Tibial nerve (tissue), 4 donors: ENCODE results near the gene FNDC11.

Experiments used
- EP300 ChIP-seq, 2 donors: sonication (generic); formaldehyde crosslinking; IDR thresholded peaks; one replicate each; pipeline ENCODE4 v1.6.1; 2017; ENCODE audit warnings: antibody characterized with exemption in 2 of 2, mild to moderate bottlenecking in 1 of 2
- POLR2A ChIP-seq, 2 donors: fragments of 450-650 bp; IDR thresholded peaks; one replicate each; pipeline ENCODE4 v1.6.1; 2017; ENCODE audit warnings: antibody characterized with exemption in 2 of 2, mild to moderate bottlenecking in 2 of 2, moderate library complexity in 2 of 2
- TF ChIP-seq, protein P1 (sequence below), 5 experiments: fragments of 200-600 bp in 3 of 5; fragments of 450-650 bp in 2 of 5; sonication (generic) in 3 of 5; IDR thresholded peaks; one replicate each; pipeline ENCODE4 v1.5.1; 2016 to 2019; ENCODE audit warnings: antibody characterized with exemption in 5 of 5, mild to moderate bottlenecking in 3 of 5, moderate library complexity in 2 of 5

DNA sequence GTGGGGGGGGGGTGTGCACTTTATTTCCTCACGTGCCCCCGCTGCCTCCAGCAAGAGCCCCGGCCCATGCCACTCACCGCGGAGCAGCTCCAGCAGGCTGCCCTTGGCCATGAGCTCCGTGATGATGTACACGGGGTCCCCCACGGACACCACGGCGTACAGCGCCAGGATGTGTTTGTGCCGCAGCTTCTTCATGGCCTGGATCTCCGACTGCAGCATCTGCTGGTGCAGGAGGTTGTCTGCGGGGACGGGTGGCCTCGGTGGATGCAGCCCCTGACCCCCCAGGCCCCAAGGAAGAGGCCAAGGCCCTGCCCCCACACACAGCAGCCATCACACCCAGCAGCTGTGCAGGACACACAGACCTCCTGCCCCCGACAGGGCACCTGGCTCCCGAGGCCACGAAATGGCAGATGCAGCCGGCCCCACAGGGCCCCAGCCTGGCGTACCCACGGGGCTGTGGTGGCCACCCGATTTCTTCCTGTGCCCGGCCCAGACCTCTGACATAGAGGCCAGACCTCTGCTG is 21.4 kb upstream of the FNDC11 start:
- TF ChIP-seq, protein P1, sequence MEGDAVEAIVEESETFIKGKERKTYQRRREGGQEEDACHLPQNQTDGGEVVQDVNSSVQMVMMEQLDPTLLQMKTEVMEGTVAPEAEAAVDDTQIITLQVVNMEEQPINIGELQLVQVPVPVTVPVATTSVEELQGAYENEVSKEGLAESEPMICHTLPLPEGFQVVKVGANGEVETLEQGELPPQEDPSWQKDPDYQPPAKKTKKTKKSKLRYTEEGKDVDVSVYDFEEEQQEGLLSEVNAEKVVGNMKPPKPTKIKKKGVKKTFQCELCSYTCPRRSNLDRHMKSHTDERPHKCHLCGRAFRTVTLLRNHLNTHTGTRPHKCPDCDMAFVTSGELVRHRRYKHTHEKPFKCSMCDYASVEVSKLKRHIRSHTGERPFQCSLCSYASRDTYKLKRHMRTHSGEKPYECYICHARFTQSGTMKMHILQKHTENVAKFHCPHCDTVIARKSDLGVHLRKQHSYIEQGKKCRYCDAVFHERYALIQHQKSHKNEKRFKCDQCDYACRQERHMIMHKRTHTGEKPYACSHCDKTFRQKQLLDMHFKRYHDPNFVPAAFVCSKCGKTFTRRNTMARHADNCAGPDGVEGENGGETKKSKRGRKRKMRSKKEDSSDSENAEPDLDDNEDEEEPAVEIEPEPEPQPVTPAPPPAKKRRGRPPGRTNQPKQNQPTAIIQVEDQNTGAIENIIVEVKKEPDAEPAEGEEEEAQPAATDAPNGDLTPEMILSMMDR (IDR thresholded peaks at IDR 0.05) = no peak
- no peak for TF ChIP-seq POLR2A (IDR thresholded peaks at IDR 0.05)
- TF ChIP-seq EP300 (IDR thresholded peaks at IDR 0.05) = no peak
